Activated CD4-positive, alpha-beta T cell treated with anti-CD3 and anti-CD28 coated beads, Interleukin-2, amount 50 U/mL, for 16 hours (primary cell): ENCODE measurements around the gene TAMALIN.

ENCODE experiments used
- DNase-seq: peaks from one replicate; pipeline ENCODE4 v3.0.0-alpha.2; 2020

Gene TAMALIN

DNA sequence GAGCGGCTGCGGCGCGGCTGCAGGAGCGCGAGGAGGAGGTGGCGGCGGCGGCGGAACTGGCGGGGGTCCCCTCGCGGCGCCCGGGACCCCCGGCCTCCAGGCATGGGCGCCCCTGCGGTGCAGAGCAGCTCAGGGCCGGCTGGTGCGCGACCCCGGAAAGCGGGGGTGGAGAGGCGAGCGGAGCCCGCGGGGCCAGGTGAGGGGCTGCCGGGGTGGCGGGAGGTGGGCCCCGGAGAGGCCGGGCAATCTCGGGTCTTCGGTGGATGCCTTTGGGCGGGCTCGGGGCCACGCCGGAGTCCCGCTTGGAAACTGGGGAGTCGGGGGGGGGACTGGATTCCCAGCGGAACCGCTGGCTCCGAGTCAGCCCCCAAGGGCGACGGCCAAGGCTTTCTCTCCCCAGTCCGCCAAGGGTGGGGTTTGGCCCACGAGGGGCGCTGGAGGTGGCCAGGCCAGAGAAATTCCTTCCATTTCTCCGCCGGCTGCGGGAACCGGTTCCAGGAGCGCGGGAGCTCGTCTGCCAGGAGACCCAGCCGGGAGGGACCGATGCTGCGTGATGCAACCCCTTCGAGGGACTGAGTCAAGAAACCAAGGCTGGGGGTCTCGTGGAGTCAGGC lies 30.6 kb downstream of the TAMALIN start:
- no peak for DNase-seq

DNA sequence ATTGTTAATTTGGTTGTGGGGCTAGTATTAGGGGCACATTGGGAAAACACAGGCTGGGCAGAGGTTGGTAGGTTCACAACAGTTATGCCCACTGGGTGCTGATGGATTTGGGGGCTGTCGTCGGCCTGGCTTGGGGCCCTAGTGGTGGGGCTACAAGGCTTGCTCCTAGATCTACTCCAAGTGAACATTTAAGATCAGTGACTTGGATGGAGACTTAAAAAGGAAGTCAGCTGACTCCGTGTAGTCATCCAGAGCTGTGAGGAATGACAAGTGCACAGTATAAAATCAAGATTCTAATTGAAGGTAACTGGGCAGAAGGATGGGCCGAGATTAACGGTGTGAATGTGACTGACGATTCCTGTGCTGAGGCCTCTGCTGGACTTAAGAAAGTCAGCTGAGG lies 31.7 kb downstream of the TAMALIN start:
- DNase-seq = no peak

DNA sequence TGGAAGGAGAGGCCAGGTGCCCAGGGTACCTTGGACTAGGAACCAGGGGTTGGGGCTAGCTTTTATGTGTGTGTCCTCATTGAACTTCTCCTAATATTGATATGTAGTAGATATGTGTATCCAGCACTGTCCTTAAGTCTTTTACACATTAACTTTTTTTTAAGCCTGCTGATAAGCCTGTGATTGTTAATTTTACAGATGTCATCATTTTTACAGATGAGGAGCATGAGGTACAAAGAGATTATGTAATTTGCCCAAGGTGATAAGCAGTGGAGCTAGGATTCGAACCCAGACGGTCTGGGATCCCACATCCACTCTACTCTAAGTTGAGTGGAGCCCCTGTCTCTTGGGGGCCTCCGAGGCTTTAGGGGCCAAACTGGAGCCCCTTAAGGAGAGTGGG lies 34.3 kb downstream of the TAMALIN start:
- no peak for DNase-seq

DNA sequence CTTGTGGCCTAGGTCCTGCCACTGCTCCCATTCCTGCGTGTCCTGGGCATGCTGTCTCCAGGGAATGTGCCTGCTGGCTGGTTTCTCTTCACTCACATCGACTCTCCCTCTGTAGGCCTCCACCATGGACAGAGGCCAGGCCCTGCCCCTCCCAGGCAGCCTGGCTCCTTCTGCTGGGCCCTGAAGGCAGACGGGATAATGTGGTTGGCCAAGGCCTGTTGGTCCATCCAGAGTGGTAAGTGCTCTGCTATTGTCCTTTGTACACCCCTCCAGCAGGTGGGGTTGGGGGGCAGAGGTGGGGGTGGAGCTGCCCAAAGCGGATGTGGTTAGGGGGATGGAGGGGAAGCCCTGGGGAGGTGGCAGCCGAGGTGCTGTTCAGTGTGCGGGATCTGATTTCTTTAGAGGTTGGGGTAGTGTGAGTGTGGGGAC lies 35.0 kb downstream of the TAMALIN start:
- DNase-seq = no peak

DNA sequence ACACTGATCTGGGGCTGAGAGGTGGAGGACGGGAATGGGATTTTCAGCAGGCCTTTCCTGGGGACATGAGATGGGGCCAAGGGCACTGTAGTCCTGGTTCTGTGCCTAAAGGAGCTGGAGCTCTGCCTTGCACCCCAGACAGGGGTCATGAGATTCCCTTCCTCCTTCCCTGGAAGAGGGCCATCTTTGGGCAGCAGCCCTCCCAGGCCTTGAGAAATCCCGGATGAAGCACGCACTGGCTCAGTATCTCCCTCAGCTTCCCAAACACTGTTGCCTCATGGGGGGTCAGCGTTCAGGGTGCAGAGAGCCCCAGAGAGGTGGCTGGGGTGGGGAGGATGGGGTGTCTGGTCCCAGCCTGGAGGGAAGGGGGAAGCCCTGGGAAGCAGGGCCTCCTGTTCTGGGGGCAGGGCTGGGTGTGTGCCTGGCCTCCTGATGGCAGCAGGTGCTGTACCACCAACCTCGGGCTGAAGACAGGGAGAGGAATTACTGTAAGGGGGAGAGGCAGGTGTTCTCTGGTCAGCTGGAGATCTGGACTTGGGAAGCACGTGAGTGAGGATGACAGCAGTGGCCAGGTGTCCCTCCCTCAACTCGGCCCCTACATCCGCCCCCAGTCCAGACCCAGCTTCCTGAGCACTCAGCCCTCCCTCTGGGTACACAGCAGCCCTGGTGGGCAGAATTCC lies 36.1 kb downstream of the TAMALIN start:
- DNase-seq = no peak

DNA sequence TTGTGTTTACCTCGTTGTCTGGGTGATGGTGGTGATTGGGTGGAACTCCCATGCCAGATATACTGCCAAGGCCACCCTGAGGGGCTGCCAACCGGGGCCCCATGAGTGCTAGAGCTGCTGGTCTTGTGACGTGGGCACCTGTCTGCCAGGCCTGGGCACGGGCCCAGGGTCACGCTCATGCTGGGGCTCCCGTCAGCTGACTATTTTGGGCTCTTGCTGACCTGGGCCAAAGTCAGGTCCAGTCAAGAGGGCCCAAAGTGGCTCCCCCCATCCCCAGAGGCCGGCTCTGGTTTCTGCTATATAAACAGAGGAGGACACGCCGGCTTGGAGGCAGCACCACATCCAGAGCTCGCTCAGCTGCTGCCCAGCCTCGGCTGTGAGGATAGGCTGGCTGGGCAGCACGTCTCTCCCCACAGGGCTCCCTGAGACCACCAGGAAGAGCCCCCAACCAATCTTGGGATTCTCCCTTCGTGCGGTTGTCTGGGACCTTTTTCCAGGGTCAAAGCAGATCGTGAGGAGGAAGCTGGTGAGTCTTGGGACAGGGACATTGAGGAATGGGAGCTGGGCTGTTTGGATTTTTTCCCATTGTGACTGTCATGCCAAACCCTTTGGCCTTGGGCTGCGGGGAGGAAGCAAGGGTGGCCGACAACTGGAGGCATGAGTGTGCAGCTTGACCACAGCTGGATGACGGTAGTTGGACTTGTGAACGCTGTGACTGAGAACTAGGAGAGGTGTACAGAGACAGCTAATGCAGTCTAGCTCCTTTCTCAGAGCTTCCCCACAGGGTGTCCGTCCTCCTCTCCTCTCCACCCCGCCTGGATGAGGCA lies 36.9 kb downstream of the TAMALIN start:
- DNase-seq = no peak

DNA sequence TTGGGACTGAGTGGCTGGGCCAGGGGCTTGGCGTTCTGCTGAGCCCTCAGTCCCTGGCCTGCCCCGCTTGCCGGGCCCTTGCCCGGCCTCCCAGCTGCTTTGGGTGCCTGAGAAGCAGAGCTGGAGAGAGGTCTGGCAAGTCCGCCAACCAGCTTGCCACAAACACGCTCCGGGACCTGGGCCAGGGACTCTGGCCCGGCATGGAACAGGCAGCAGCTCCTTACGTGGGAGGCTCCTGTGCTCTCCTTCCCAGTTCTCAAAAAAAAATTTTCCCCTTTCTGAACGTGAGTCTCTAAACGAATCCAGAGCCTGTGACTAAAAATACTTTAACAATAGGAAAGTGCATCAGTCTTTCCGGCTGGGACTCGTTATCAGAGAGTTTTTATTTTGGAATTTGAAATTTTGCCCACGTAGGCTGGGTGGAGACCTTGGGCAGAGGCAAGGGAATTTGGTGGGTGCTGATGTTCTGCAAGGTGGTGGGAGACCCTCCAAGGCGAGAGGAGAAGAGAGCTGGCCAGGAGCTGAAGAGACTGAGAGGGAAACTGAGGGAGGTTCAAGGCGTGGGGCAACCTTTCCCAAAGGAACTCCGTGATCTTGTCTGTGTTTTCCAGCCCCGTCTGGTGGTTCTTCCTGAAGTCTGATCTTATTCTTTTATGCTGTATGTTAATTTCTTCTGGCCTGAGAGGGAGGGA lies 37.7 kb downstream of the TAMALIN start:
- no peak for DNase-seq

DNA sequence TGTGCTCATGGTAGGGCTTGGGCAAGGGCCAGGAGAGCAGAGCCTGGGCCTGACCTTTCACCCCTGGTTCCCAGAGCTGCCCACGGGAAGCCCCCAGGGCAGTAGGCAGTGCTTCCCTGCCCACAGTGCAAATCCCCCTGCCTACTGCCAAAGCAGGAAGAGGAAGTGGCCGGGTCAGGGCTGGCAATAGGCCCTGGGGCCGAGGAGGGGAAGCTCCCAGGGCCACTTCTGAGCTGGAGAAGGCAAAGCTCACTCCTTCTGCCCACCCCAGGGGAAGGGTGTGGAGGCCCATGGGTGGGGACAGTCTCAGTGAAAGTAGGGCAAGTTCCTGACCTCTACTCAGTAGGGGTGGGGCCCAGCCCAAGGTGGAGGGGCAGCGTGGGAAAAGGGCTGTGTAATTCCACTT lies 39.1 kb downstream of the TAMALIN start:
- no peak for DNase-seq

DNA sequence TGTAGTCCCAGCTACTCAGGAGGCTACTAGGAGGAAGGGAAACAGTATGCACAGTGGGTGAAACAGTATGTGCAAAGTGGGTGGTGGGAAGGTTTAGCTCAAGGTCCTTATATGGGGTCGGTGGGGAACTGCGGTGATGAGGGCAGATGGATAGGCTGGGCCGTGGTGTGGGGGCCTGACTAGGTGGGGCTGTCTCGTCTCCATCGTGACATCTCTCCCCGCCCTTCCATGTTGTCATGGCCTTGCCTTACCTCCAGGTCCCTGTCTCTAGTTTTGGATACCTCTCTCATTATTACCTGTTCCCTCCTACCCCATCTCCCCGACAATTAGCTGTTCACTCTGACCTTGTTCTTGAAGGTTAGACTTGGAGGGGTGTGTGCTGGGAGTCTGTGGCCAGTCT lies 40.1 kb downstream of the TAMALIN start:
- no peak for DNase-seq

DNA sequence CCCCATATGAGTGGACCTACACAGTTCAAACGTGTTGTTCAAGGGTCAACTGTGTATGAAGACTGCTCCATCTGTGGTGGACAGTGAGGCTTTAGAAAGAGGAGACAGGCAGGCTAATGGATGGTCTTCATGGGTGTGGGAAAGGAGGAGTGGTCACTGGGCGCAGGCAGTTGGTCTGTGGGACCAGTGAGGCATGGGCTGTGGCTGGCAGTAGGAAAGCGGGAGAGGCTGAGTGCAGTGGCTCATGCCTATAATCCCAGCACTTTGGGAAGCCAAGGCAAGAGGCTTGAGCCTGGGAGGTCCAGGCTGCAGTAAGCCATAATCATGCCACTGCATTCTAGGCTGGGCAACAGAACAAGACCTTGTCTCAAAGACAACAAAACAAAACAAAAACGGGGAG lies 42.5 kb downstream of the TAMALIN start:
- no peak for DNase-seq

DNA sequence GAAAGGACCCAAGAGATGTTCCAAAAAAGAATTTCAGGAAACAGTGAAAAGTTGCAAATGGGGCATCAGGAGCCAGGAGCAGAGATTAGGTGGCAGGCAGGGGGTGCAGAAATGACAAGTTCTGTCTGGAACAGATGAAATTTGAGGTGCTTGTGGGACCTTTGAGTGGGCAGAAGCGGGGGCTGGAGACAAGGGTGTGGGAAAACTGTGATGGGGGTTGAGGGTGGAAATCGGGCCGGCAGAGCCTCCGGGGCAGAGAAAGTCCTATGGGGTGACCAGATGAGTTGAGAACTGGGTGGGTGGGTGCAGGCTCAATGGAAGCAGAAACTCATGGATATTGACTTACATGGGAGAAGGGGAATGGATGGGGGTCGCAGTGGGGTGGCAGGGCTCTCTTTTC lies 42.9 kb downstream of the TAMALIN start:
- no peak for DNase-seq

DNA sequence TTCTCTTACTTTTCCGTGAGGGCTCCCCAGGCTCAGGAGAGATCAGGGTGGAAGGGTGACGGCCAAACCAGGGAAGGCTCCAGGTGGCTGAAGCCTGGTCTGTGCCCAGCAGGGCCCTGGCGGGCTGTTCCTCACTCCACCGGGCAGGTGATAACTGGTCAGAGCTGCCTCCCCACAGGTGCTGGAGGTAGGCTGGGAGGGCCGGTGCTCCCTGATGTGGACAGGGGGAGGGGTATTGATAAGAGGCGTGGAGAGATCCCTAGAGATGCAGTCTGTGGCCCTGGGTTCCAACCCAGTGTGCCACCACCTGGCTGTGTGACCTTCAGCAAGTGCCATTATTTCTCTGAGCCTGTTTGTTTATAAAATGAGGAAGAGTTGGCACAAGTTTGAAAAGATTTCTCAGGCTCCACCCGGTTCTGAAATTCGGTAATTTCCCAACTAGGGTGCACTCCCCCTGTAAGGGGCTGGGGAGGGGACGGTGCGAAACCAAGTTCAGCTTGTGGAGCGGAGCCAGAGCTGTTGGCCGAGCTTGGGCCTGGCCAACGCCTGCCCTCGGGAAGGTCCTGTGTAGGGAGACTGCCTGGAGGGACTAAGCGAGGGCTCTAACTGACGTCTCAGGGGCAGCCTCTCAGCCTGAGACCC lies 43.5 kb downstream of the TAMALIN start:
- DNase-seq = no peak

DNA sequence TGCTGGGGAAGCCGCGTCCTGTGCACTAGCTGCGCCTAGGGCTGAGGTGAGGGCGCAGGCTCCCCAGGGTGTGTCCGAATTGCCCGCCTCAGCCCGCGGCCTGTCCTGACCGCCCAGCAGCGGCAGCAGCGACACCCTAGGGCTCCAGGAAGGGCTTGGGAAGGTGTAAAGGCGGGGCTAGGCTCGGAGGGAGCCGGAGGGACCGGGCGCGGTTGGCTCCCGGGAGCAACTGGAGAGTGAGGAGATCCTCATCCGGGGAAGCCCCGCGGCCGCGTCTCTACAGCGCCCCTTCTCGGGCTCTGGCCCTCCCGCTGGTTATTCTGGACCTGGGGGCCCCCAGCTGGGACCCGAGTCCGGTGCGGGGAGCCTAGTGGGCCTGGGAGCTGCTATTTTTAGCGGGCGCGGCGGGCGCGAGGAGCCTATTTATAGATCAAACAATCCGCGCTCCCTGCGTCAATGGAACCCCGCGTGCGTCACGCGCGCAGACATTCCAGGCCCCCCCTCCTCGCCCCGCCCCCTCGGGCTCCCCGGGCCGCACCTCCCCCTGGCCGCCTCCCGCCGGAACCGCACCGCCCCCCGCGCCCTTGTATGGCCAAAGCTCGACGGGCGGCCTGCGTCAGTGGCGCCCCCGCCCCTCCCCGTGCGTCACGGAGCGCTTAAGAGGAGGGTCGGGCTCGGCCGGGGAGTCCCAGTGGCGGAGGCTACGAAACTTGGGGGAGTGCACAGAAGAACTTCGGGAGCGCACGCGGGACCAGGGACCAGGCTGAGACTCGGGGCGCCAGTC lies 44.2 kb downstream of the TAMALIN start, which contains the start of gene NR4A1:
Gene NR4A1, plus strand, starts transcription at position 685 of the 784 bp plus-strand sequence. CDS start 2,887 bp downstream, outside the sequence.
- DNase-seq = peak; percentile 93

DNA sequence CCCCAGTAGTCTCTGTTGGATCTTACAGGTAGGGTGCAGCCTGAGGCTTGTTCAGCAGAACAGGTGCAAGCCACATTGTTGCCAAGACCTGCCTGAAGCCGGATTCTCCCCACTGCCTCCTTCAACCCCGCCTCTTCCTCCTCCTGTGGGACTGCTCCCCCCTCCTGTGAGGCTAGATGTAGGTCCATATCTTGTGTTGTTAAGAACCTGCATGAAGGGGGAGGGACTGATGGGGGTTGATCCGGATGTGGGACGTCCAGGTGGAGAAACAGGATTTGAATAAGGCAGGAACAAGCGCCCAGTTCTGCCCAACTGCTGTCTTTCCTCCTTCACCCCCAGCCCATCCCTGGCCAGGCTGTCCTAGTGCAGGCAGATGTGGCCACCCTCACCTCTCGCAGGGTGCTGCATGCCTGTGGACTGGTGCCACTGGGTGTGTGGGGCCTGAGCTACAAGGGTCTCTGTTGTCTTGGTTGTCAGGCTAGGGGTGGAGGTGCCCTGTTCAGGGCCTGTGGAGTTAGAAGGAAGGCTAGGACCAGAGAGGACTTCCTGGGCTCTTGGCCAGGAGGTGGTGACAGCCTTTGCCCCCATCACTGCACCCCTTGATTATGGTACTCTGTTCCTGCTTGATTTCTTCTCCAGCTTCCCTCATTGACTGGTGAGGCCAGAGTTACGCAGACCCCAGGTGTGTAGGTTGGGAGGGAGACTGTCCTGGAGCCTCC lies 45.9 kb downstream of the TAMALIN start:
- DNase-seq = no peak

DNA sequence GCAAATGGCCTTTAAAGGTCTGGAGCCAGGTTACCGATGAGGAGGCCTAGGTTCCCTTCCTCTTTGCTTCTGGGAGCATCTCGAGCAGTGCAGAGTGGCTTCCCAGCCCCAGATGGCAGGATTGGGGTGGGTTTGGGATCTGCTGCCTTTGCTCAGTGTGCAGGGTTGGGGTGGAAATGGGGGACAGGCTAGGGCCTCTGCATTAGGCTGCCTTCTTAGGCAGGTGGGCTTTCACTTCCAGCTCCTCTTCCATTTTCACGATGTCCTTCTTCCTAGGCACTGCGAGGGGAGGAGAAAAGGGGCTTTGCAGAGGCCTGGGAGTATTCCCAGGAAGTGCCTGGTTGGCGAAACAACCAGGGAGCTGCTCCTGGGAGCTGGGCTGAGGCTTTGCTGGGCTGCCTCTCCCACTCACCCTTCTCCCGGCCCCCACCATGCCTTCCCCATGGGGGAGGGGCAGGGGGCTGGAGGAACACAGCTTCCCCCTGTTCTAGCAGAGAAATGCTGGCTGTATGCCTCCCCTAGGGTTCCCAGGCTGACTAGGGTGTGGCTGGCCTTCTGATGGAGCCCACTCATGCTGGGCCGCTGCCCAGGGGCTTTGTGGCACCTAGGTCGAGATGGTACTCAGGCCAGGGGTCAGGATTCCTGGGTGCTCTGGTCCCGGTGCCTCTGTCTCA lies 46.9 kb downstream of the TAMALIN start:
- DNase-seq = no peak

DNA sequence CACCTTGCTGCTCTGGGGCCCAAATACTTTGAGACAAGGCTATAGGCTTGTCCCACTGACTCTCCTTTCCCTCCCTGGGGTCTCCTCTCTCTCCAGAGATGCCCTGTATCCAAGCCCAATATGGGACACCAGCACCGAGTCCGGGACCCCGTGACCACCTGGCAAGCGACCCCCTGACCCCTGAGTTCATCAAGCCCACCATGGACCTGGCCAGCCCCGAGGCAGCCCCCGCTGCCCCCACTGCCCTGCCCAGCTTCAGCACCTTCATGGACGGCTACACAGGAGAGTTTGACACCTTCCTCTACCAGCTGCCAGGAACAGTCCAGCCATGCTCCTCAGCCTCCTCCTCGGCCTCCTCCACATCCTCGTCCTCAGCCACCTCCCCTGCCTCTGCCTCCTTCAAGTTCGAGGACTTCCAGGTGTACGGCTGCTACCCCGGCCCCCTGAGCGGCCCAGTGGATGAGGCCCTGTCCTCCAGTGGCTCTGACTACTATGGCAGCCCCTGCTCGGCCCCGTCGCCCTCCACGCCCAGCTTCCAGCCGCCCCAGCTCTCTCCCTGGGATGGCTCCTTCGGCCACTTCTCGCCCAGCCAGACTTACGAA lies 47.6 kb downstream of the TAMALIN start:
- DNase-seq = no peak

DNA sequence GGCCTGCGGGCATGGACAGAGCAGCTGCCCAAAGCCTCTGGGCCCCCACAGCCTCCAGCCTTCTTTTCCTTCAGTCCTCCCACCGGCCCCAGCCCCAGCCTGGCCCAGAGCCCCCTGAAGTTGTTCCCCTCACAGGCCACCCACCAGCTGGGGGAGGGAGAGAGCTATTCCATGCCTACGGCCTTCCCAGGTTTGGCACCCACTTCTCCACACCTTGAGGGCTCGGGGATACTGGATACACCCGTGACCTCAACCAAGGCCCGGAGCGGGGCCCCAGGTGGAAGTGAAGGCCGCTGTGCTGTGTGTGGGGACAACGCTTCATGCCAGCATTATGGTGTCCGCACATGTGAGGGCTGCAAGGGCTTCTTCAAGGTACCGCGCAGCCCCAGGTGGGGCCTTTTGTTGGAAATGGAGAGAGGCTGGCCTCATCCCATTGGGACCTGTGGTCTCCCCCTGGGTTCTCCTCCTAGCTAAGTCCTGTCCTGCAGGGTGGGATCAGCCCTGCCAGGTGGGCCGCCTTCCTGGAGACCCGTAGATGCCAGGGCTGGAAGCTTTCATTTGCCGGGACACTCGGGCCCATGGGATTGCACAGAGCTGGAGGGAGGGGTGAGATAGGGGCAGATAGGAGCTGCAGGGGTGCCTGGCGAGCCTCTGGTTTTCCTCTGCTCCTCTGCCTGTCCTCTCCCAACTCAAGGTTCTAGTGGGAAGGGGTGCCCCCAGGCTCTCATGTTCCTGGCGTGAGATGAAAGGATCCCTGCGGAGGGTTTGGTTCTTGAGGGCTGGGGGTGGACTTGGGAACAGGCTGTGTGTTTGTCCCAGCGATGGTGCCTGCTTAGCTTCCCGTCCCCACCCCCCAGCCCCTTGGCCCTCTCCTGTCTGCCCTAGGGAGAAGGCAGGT lies 48.3 kb downstream of the TAMALIN start:
- no peak for DNase-seq

DNA sequence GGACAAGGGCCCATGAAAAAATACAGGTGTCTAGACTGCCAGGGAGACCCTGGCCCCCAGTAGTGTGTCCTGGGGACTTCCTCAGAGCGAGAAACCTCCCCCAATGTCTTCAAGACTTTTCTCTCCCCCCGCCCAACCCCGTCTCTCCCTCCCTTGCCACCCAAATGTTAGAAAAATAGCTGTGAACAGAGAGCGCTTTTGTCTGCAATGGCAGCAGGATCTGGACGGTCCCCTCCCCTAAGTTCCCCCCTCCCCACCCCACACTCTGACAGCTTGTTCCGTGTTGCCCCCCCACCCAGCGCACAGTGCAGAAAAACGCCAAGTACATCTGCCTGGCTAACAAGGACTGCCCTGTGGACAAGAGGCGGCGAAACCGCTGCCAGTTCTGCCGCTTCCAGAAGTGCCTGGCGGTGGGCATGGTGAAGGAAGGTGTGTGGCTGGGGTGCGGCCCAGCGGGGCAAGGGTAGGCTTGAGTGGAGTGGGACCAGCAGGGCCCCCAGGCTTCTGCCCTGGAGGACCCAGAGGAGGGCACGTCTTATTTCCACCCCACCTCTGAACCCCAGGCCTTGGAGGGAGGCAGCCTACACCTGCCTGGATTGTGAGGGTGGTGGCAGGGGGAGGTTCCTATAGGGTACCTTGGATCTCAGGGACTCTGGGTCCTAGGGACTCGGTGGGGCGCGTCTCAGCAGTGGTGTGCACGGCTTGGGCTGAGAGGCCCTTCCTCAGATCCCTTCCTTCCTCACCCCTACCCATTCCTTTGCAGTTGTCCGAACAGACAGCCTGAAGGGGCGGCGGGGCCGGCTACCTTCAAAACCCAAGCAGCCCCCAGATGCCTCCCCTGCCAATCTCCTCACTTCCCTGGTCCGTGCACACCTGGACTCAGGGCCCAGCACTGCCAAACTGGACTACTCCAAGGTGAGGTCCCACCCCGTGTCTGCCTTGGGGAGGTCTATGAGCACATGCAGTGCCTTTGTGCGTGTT lies 49.3 kb downstream of the TAMALIN start:
- no peak for DNase-seq
